Kidney tubule cell (primary cell): Measurements from ENCODE around the gene TMEM121.

ENCODE experiments used
- DNase-seq: peaks from one replicate; pipeline ENCODE4 v3.0.0-alpha.2; 2018; ENCODE audit warnings: low spot score

Gene TMEM121

GRCh38 chr14:105525861-105526775 is at the start of gene TMEM121:
Gene TMEM121 (plus strand): TSS chr14:105526583. CDS start chr14:105528835, 2,252 bp downstream.
- no peak for DNase-seq

- DNase-seq = no peak
Measured at GRCh38 chr14:105476831-105477659, 49.3 kb upstream of the TMEM121 start.

GRCh38 chr14:105477660-105478397 is 48.6 kb upstream of the TMEM121 start:
- DNase-seq = no peak

- DNase-seq = no peak
Measured at GRCh38 chr14:105478398-105479251, 47.8 kb upstream of the TMEM121 start.

GRCh38 chr14:105479431-105480158 is 46.8 kb upstream of the TMEM121 start:
- no peak for DNase-seq

GRCh38 chr14:105480199-105480746 is 46.1 kb upstream of the TMEM121 start:
- DNase-seq = no peak

- peak; percentile 88 for DNase-seq
Measured at GRCh38 chr14:105480807-105481801, 45.3 kb upstream of the TMEM121 start.

GRCh38 chr14:105481886-105482457 is 44.4 kb upstream of the TMEM121 start:
- peak; percentile 99 for DNase-seq

GRCh38 chr14:105482486-105483110 is 43.8 kb upstream of the TMEM121 start:
- DNase-seq = no peak

- no peak for DNase-seq
Measured at GRCh38 chr14:105483300-105484068, 42.9 kb upstream of the TMEM121 start.

GRCh38 chr14:105484069-105484996 is 42.0 kb upstream of the TMEM121 start:
- no peak for DNase-seq

GRCh38 chr14:105484997-105485393 is 41.4 kb upstream of the TMEM121 start:
- DNase-seq = no peak

GRCh38 chr14:105485739-105486162 is 40.6 kb upstream of the TMEM121 start:
- peak; percentile 36 for DNase-seq

- DNase-seq = no peak
Measured at GRCh38 chr14:105486163-105486973, 40.0 kb upstream of the TMEM121 start, which contains the start of gene CRIP1. Gene CRIP1 (plus strand): TSS chr14:105486886. CDS start chr14:105487260, 374 bp downstream.

- no peak for DNase-seq
Measured at GRCh38 chr14:105486974-105487448, 39.4 kb upstream of the TMEM121 start.
